Mesendoderm (in vitro differentiated cells): ENCODE results near the gene TYW1B.
"Not testable (repeated sequence)": the region's sequence is repeated elsewhere in the genome, so short reads cannot be mapped to it uniquely, and the experiment has no call there.

Source experiments
- DNase-seq: peaks from one replicate; pipeline ENCODE4 v3.0.0; 2013
- H2AK5ac ChIP-seq: 2 replicates; pipeline ENCODE4 v1.6.1; 2013; ENCODE audit warnings: low read length, inconsistent platforms
- H2BK120ac ChIP-seq: 2 replicates; pipeline ENCODE4 v1.6.1; 2013; ENCODE audit warnings: low read depth, mild to moderate bottlenecking, low read length, moderate library complexity, mixed read lengths
- H2BK15ac ChIP-seq: replicated peaks from 2 replicates; pipeline ENCODE4 v1.6.1; 2013; ENCODE audit warnings: low read depth, mild to moderate bottlenecking, moderate library complexity
- H2BK5ac ChIP-seq: 2 replicates; pipeline ENCODE4 v1.6.1; 2013; ENCODE audit warnings: low read length, inconsistent platforms
- H3K18ac ChIP-seq: 2 replicates; pipeline ENCODE4 v1.6.1; 2013; ENCODE audit warnings: mild to moderate bottlenecking, low read length, mixed read lengths
- H3K23ac ChIP-seq: one replicate; pipeline ENCODE4 v1.6.1; 2013; ENCODE audit warnings: low read length
- H3K27ac ChIP-seq: 2 replicates; pipeline ENCODE4 v1.5.1; 2013; ENCODE audit warnings: low read depth, mild to moderate bottlenecking, inconsistent platforms, low read length, moderate library complexity
- H3K27me3 ChIP-seq: 2 replicates; pipeline ENCODE4 v1.6.1; 2013; ENCODE audit warnings: low read length, control low read depth, mild to moderate bottlenecking, inconsistent platforms; ENCODE audit not compliant: insufficient read depth, poor library complexity
- H3K36me3 ChIP-seq: 2 replicates; pipeline ENCODE4 v1.6.1; 2013; ENCODE audit warnings: low read length, inconsistent platforms; ENCODE audit not compliant: control insufficient read depth, insufficient read depth
- H3K4ac ChIP-seq: one replicate; pipeline ENCODE4 v1.6.1; 2013; ENCODE audit warnings: low read depth, mild to moderate bottlenecking, low read length, moderate library complexity
- H3K4me1 ChIP-seq: 2 replicates; pipeline ENCODE4 v1.6.1; 2013; ENCODE audit warnings: low read depth, low read length, inconsistent platforms; ENCODE audit not compliant: control insufficient read depth
- H3K4me2 ChIP-seq: 2 replicates; pipeline ENCODE4 v1.6.1; 2013; ENCODE audit warnings: low read length
- H3K4me3 ChIP-seq: 2 replicates; pipeline ENCODE4 v1.5.1; 2013; ENCODE audit warnings: mild to moderate bottlenecking, low read length
- H3K56ac ChIP-seq: one replicate; pipeline ENCODE4 v1.6.1; 2013; ENCODE audit warnings: low read length
- H3K79me1 ChIP-seq: 2 replicates; pipeline ENCODE4 v1.6.1; 2013; ENCODE audit warnings: low read length, inconsistent platforms
- H3K79me2 ChIP-seq: 2 replicates; pipeline ENCODE4 v1.6.1; 2013; ENCODE audit warnings: mild to moderate bottlenecking, low read length; ENCODE audit not compliant: control insufficient read depth, insufficient read depth
- H3K9ac ChIP-seq: 2 replicates; pipeline ENCODE4 v1.6.1; 2013; ENCODE audit warnings: low read length, inconsistent platforms
- H4K5ac ChIP-seq: one replicate; pipeline ENCODE4 v1.6.1; 2013; ENCODE audit warnings: low read length
- H4K8ac ChIP-seq: one replicate; pipeline ENCODE4 v1.6.1; 2013; ENCODE audit warnings: low read depth, mild to moderate bottlenecking, control low read depth, low read length, moderate library complexity
- WGBS: extraction: QIAGEN DNeasy Blood & Tissue Kit; methylation state at CpG from one replicate; pipeline ENCODE4 v1.1.7; 2013; ENCODE audit warnings: low lambda C conversion rate, missing lambda C conversion rate; ENCODE audit not compliant: insufficient coverage; ENCODE audit errors: extremely low coverage; 5-methylcytosine and 5-hydroxymethylcytosine counted together

TYW1B gene

GRCh38 chr7:72601683-72602082 is 226.3 kb downstream of the TYW1B start:
- not testable (repeated sequence) for H3K36me3 ChIP-seq, H4K5ac ChIP-seq, H3K4me3 ChIP-seq, H3K23ac ChIP-seq, H2BK5ac ChIP-seq, H4K8ac ChIP-seq, H2AK5ac ChIP-seq, H2BK15ac ChIP-seq, H3K27me3 ChIP-seq, H3K18ac ChIP-seq, H3K4ac ChIP-seq, H3K79me1 ChIP-seq, H3K27ac ChIP-seq, H2BK120ac ChIP-seq, H3K9ac ChIP-seq, H3K79me2 ChIP-seq, H3K4me2 ChIP-seq, H3K4me1 ChIP-seq, H3K56ac ChIP-seq, DNase-seq
- WGBS, result no CpG with 5 or more reads among the region's 2 CpGs

GRCh38 chr7:72590023-72590422 is 238.0 kb downstream of the TYW1B start:
- no CpG with 5 or more reads among the region's 4 CpGs for WGBS
- not testable (repeated sequence) for H2BK5ac ChIP-seq, H2BK120ac ChIP-seq, H3K56ac ChIP-seq, H3K4me1 ChIP-seq, H3K27me3 ChIP-seq, H3K4ac ChIP-seq, H3K18ac ChIP-seq, H2AK5ac ChIP-seq, H3K27ac ChIP-seq, DNase-seq, H4K8ac ChIP-seq, H3K23ac ChIP-seq, H3K79me2 ChIP-seq, H3K4me3 ChIP-seq, H3K9ac ChIP-seq, H3K4me2 ChIP-seq, H3K36me3 ChIP-seq, H4K5ac ChIP-seq, H3K79me1 ChIP-seq, H2BK15ac ChIP-seq

GRCh38 chr7:72587267-72587666 is 240.7 kb downstream of the TYW1B start:
- not testable (repeated sequence) for H3K56ac ChIP-seq, H4K8ac ChIP-seq, H2BK5ac ChIP-seq, H3K79me2 ChIP-seq, H3K27me3 ChIP-seq, H2BK15ac ChIP-seq, H3K4me3 ChIP-seq, H3K27ac ChIP-seq, H3K4ac ChIP-seq, DNase-seq, H3K18ac ChIP-seq, H3K4me1 ChIP-seq, H3K4me2 ChIP-seq, H3K9ac ChIP-seq, H4K5ac ChIP-seq, H3K23ac ChIP-seq, H3K79me1 ChIP-seq, H2AK5ac ChIP-seq, H2BK120ac ChIP-seq, H3K36me3 ChIP-seq
- WGBS, result no CpG with 5 or more reads among the region's 3 CpGs

GRCh38 chr7:72584576-72584975 is 243.4 kb downstream of the TYW1B start:
- H2AK5ac ChIP-seq, DNase-seq, H3K79me1 ChIP-seq, H3K27me3 ChIP-seq, H4K5ac ChIP-seq, H3K4ac ChIP-seq, H3K4me2 ChIP-seq, H2BK5ac ChIP-seq, H3K36me3 ChIP-seq, H2BK120ac ChIP-seq, H3K27ac ChIP-seq, H3K4me1 ChIP-seq, H3K4me3 ChIP-seq, H3K79me2 ChIP-seq, H3K56ac ChIP-seq, H3K18ac ChIP-seq, H4K8ac ChIP-seq, H3K9ac ChIP-seq, H3K23ac ChIP-seq, H2BK15ac ChIP-seq: not testable (repeated sequence)
- WGBS, result no CpG with 5 or more reads among the region's 8 CpGs

- not testable (repeated sequence) for H3K18ac ChIP-seq, H3K4ac ChIP-seq
- WGBS, result no CpG with 5 or more reads among the region's 3 CpGs
These were observed 244.2 kb downstream of the TYW1B start for GRCh38 chr7:72583620-72584361.

More at GRCh38 chr7:72583620-72584361, 244.2 kb downstream of the TYW1B start:
- not testable (repeated sequence) for H3K4me1 ChIP-seq, H3K23ac ChIP-seq, H2AK5ac ChIP-seq, H3K4me3 ChIP-seq, H3K27ac ChIP-seq, H3K79me2 ChIP-seq, H3K56ac ChIP-seq, H3K27me3 ChIP-seq, H2BK120ac ChIP-seq, H3K9ac ChIP-seq, H2BK15ac ChIP-seq, H4K5ac ChIP-seq, H2BK5ac ChIP-seq, H3K4me2 ChIP-seq, H3K36me3 ChIP-seq, DNase-seq, H3K79me1 ChIP-seq, H4K8ac ChIP-seq
